ENCODE data around the gene CD9.

Gene CD9

DNA sequence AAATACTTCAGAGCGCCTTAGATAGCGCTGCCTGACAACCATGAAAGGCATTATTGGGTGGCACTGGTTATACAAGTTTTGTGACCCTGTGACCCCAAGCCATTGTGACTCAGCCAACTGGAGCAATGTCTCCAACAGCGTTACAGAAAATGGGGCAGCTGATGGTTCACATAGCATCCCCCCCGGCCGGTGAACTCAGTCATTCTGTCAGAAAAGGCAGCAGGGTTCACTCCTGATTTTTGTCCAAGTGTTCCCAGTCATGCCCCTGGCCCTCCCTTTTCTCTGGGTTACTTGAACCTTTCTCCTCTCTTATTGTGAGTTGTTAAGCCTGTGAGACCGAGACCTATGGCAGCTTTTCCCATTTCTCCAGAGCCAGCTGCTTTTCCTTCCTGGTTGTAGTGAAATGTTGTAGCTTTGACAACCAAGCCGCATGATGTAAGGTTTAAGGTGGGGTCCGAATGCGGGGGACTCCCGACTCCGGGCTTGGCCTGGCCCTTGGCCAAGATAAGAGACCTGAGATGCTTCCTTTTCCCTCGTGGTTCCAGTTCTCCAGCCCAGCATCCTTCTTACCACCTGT is 22.0 kb downstream of the CD9 start:
- no peak for DNase-seq

DNA sequence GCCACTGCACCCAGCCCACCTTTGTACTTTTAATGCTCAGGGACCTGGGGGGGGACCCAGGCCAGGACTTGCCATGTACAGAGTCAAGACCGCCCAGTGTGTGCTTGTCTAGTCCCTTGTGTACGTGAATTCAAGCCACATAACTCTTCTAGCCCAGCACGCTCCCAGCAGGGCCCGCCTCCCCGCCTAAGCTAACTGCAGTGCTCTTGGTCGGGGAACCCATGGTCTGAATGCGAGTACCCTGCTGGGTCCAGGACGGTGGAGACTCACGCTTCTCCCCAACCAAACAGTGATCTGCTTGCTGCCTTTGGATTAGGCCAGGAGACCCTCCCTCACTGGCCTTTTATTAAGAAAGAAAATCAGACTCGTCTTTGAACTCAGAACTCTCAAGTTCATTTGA is 23.3 kb downstream of the CD9 start:
- no peak for DNase-seq

DNA sequence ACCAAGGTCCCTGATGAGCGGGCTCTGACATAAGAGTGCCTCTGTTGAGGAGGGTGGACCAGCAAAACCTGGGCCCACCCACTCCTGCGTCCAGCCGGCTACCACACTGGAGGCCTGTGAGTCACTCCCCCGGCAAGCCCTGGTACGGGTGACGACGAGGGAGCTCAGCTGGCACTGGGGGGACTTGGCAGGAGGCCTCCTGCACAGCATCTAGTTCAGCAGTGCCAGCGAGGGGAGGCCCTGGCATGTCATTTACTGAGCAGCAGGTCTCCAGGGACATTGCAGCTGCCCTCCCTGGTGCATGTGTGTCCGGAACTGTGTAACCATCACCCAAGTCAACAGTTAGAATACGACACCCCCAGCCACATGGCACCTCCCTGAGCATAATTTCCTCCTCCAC is 24.4 kb downstream of the CD9 start:
- no peak for DNase-seq

DNA sequence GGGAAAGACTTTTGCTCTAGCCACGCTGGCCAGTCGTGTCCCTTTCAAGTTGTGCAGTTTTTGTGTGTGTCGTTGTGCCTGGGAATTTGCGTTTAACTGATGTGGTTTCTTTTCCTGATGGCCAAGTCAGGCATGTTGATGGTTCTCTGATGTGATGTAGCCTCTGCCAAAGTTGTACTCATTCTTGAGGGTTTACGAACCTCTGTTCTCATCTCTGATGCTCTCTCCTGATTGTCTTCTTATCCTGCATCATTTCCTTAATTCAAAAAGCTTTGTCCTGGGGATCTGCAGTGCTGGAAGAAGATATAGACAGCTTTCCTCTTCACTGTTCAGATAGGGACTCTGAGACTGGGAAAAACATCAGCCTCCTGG is 25.4 kb downstream of the CD9 start:
- DNase-seq = no peak

DNA sequence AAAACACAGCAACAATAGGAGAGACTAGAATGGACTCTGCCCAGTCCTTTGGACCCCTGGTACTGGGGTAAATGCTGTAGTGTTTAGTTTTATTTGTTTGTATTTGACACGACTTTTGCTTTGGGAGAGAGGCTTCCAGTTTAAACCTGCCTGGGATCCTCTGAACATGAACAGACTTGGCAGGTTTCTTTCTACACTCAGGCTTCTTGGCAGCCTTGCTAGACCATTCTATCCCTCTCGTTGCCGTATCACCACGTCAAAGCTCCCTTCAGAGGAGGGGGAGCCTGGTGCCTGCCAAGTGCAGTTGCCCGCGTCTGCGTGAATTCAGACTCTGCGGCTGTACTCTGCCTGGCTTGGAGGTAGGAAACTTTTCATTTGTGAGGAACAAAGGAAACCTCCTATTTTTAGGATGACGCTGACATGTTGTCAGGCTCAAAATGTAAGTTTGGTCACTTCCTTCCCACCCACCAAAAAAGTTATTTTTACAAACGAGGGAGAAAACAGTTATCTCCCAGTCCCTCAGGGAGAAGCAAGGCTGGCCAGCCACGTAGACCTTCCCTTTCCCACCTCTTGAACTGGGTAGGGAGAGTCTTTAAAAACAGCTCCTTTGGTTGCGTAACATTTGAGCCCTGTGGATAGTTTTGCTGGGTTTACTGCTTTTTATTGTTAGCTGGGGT is 25.9 kb downstream of the CD9 start:
- DNase-seq = peak; percentile 26 to 48

DNA sequence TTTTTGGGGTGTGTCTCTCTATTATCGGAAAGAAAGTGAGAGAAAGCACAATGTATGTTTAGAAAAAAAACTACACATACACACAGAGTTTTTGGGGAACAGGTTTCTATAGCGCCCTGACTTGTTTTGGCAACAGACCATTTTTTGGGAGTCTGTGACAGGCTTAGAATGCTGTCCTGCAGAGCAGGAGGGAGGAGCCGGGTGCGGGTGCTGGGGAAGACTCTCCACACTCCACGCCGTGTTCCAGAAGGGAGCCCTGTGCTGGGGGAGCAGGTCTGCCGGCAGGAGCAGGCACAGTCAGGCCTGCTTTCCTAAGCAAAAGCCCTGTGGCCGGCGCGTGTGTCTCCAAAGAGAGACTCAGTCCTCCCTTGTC is 26.5 kb downstream of the CD9 start:
- DNase-seq = no peak

DNA sequence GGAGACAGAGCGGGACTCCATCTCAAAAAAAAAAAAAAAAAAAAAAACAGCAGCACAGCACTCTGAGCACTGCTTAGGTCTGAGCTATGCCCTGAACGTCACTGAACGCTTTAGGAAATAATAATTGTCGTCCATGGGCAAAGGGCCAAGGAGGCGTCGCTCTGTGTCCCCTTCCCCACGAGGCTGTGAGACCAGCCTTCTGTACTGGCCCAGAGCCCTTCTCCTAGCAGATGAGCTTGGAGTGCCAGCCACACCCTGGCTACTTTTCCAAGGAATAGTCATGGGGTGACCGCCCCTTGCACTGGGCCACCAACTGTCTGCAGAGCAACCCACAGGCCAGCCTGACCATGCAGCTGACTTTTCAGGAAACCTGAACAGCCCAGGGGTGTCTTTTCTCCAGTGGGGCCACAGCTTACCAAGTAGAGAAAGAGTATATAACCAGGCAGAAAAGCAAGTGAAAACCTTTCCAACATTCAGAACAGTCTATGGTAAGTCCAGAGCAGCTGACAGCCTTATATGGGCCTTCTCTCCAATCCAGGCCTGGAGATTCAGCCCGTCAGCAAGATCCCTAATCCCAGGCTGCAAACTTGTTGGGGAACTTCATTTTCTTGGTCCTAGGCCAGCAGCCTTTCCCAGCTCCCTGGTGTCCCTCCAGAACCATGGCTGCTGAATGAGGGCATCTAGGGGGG is 28.5 kb downstream of the CD9 start:
- no peak for DNase-seq

DNA sequence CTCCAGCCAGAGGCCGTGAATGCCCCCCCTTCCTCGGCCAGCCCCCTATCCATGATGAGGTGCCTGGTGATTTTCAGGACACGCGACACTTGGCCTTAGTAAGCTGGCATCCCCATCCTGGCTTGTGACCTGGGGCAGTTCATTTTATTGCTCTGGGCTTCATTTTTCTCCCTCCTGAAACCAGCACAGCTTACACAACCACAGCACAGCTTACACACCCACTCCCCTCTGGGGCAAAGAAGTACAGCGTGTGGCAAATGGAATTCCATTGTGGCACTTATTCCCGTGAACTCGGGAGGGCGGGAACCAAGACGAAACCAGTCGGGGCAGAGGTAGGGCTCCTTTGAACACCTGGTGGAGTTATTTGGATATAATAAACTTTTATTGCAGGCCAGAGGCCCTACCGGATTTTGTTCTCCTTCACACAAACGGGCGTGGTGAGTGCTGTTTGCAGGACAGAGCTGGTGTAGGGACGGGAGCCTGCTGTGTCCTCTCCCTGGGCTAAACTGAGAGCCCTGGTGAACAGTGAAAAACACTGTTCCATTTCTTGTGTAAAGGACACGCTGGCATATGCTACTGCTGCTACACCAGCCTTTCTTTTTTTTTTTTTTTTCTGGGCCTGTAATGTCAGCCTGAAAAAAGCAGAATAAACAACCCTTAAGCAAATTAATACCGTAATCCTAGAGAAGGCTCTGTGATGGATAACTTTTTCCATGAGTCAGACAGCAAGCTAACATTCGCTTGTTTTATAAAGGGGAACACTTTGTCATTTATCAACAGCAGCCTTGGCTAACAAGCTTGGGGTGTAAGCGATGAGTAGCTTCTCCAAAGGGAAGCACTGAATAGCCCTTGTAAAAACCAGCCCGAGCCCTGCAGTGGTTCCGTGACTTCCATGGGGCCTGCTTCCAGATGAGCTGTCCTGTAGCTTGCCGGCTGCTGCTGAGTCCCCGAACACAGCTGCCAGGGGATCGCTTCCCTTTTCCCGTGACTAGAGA is 29.3 kb downstream of the CD9 start:
- peak; percentile 81 to 92 for DNase-seq

DNA sequence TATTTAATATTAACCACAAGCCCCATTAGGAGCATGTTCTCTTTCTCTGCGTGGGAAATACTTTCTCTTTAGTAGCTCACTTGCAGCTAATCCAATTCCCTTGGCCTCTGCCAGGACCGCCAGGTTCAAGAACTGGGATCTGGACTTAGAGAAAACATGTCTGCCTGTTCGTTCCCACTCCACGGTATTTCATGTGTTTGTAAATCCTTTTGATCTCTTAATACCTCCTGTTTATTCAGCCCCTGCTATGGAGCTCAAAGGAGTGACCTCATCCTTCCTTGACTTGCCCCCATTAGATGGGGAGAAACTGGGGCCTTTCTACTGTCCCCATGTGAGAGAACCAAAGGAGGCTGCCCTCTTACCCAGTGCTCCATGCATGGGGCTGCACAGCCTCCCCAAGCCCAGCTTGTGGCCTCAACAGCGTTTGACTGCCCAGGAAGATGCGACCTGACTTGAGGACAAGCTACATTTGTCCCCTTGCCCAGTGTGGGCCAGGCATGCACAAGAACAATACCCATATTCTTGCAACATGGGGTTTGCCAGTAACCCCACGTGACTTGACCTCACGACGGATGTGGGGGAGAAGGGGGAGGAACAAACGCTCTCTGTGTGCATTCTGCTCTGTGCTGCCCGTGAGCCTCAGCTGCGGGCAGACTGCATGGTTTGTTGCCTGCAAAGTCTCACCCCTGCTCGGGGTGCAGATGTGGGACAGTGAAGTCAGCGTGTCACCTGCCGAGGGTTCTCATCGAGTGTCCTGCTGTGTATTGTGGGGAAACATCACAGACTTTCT is 30.3 kb downstream of the CD9 start:
- DNase-seq = peak; percentile 77 to 81

DNA sequence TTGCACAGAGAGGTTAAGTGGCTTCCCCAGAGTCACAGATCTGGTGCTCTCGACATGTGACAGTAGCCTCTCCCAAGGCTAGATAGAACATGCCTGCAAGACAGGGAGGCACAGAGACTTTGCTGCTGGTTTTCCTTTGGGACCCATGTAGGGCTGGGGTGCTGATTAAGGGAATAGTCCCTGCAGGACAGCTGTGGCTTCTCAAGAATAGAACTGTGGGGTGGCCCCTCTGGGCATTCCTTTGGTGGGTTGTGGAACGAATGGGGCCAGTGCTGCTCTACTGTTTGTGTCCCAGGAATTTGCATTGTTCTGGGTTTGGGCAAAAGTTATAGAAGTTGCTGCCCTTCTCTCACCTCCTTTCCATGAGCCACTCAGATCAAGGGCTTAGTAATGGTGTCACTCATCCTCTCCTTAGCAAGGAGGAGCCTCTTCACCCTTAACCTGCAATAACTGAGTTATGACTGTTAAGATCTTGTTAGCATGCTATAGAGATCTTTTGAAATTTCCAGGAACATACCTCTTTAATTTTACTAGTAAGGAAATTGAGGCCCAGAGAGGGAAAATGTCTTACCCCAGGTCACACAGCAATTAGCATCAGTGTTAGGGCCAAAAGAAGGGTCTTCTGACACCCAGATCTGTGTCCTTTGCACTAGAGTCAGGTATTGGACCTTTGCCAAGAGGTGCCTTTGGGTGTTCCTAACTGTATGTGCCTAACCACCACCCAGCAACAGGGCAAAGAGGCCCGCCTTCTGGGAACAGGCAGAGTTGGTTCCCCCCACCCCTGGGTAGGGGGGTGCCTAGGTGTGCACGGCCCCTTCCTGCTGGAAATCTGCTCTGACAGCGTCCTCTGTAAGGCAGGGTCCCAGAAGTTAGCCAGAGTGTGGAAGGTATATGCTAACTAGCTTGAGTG is 31.4 kb downstream of the CD9 start:
- no peak for DNase-seq

DNA sequence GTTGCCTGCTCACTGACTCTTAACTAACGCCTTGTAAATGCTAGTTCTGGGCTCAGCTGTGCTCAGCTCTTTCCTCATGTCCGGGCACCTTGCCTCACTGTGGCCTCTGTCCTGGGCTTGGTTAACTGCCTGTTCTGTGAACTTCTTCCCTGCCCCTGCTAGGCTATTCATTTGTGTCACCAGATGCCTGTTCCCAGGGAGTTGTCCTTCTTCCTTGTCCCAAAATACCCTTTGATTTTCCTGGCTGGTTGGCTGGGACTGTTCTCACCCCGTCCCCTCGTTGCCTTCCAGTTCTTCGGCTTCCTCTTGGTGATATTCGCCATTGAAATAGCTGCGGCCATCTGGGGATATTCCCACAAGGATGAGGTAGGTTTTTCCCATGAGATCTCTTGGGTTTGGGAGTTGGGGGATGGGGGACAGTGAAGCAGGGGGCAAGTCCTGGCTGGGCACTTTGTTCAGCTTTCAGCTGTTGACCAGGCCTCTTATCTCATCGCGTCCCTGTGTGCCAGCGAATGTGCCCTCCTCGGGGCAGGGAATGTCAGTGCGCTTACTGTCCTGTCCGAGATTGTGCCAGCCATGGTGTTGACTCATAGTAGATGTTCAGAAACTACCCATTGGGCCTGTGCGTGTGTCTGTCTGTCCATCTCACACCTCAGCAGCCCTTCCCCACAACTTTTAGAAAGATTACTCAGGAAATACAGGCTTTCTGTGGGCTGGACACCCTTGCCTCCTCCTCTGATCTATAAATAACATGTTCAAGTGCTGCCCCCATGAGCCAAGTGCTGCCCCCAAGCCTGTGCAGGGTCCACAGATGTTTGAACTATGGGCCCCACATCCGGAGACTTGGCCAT is 33.1 kb downstream of the CD9 start:
- peak in 1 of 2 donors; percentile 2 for DNase-seq

DNA sequence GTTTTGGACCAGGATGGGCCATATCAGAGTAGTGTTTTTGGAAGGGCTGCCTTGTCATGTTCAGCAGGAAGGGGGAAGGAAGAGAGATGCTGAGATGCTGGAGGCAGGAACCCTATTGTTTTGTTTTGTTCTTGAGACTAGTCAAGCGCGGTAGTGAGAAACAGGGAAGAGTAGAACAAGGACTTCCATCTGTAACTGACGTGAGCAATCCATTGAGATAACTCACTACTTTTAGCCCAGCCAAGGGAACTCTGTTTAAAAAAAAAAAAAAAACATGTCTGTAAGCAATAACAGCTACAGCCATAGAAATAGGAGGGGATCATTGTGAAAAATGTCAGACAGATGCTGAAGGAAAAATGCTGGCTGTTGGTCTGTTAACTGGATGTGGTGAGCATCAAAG is 34.0 kb downstream of the CD9 start:
- no peak for DNase-seq

DNA sequence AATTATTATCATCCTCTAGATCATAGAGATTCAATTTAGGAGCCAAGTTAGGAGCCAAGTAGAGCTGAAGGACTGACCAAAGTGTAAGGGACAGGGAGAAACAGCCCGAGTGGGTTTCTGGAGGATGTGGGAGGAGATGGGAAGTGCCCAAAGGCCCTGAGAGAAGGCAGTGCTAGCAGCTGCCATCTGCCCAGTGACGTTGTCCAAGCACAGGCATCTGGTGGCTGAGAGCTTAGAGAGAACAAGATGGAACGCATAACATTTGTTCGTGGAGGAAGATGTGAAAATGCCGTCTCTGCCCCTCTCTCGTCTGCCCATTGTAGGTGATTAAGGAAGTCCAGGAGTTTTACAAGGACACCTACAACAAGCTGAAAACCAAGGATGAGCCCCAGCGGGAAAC is 34.7 kb downstream of the CD9 start:
- DNase-seq = no peak

DNA sequence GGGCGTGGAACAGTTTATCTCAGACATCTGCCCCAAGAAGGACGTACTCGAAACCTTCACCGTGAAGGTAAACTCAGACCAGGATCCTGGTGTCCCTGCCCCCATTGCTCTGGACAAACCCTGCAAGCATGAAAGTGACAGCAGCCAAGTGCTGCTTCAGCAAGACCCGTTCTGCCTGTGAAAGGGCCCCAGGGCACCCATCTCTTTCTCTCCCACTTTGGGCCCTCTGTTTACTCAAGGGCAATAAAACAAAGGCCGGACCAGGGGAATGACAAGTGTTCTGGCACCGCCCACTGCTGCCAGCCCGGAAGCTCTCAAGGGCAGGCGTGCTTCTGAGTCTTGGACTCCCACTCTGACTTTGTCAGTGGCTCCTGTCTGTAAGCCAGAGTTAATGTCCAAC is 35.3 kb downstream of the CD9 start:
- no peak for DNase-seq

DNA sequence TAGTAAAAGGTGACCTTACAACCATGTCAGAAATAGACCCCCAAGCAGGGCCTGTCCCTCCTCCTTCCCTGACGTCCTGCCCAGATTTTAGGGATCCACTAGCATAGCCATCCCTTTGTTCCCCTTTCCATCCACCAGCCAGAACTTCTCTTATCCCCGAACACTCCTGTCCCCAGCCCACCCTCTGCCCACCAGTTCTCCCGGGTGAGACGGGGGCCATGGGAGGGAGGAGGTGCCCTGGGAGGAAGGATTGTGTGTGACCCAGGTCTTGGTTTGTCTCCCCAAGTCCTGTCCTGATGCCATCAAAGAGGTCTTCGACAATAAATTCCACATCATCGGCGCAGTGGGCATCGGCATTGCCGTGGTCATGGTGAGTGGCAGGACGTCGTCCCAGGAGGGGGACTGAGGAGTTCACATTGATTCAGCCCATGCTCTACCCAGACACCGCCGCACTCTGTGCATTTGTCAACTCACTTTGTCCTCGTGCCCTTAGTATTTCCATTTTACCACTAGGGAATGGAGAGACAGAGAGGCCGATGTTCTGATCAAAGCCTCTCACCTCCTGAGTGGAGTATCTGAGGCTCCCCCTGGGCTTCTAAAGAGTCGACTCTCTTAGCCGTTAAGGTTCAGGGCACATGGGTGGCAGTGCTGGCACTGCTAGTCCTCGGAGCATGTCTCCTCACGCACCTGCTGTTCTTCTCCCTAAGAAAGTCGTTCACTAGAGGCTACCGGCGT is 35.9 kb downstream of the CD9 start:
- no peak for DNase-seq

DNA sequence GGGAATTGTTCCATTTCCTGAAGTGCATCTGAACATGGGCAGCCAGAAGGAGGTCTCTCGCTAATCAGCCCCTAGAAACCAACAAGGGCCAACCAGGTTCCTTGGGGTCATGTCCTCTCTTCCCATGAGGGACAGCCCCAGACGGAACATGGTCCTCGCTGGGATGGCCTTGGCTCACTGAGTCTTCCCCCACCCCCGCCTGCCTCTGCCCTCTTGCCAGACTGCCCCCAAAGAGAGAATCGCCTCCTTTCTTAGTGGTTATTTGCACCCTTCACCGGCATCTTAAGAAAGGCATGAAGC is 36.4 kb downstream of the CD9 start:
- DNase-seq = no peak

DNA sequence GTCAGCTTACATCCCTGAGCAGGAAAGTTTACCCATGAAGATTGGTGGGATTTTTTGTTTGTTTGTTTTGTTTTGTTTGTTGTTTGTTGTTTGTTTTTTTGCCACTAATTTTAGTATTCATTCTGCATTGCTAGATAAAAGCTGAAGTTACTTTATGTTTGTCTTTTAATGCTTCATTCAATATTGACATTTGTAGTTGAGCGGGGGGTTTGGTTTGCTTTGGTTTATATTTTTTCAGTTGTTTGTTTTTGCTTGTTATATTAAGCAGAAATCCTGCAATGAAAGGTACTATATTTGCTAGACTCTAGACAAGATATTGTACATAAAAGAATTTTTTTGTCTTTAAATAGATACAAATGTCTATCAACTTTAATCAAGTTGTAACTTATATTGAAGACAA is 37.6 kb downstream of the CD9 start:
- DNase-seq = no peak

DNA sequence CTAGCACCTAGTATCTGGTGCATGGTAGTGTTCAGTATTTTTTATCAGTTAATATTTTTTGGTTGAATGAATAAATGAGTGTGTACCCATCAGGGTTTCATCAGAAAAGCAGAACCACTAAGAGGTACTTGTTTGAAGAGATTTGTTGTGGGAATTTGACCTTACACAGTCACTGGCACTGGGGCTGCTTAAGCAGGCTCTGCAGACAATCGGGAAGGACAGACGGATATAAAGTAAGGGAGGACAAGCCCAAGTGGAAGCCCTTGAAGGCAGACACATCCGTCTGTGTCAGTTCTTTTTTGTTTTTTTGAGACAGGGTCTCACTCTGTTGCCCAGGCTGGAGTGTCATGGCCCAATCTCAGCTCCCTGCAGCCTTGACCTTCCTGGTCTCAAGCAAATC is 38.7 kb downstream of the CD9 start:
- DNase-seq = no peak

DNA sequence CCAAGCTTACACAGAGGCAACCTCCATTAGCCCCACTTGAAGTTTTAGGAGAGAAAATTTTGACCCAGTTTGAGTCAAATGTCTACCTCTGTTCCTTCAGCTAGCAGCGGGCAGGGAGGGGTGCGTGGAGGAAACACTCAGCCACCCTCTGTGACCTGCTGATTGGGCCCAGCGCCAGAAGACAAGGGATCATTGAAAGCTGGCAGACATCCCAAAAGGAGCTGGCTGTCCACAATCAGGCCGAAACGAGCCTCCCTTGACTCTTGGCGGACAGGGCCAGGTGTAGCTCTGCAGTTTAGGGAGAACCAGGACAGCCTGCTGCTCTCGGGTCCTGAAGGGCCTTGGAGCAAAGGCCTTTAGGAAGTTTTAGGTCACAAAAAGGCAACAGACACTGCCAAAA is 41.3 kb downstream of the CD9 start:
- DNase-seq = no peak

DNA sequence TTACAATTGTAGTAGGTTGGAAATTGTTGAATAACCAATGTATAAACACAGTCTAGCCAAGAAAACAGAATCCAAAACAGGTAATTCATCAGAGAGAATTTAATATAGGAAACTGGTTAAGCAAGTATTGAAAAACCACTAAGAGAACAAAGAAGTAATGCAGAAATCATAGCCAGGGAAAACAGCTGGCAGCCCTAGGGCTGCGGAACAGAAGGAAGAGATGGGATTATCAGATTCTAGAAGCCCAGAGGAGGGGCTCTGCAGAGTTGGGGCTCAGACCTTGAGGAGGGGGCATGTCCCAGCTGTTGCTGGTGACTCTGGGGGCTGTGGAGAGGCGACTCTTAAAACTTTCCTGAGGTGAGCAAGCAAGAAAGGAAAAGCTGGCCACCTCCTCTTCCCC is 49.4 kb downstream of the CD9 start:
- DNase-seq = no peak
